ENCODE results near the gene ADTRP. TPM values are rescaled to one million over a fixed set of nuclear protein-coding genes. Genes with fewer than 3 reads are reported as not detected.

The ADTRP gene
- total and polyA plus RNA-seq, 2 of the 13 experiments (the other 11 are each of a cell fraction or from before 2014, with no cell fraction given), result not detected

- BruUV-seq (replicated peaks), result no TSS peak
Observed at GRCh38 chr6:11755725-11756124, 22.9 kb downstream of the ADTRP start.

More at GRCh38 chr6:11755725-11756124, 22.9 kb downstream of the ADTRP start:
- ChIA-PET CTCF (ENCODE audit: low intra/inter-chr PET ratio, low total read pairs) (no interaction called here), POLR2A (no interaction called here)
- no peak overlapping the region for H3K27ac ChIP-seq (ENCODE audit: extremely low read length, insufficient read depth, low read length)
- FAIRE-seq (no peak), DNase-seq (ENCODE audit: low spot score) (no peak), ATAC-seq (no peak)
- TF ChIP-seq SOX13 (IDR thresholded peaks at IDR 0.05), result no peak
- no peak for TF ChIP-seq SOX13 (CRISPR knock-in tag; conservative IDR thresholded peaks at IDR 0.05 in 1 of 2, IDR thresholded peaks at IDR 0.05 in 1 of 2)
- no peak for TF ChIP-seq HOXA7 (CRISPR knock-in tag; IDR thresholded peaks at IDR 0.05)
- TF ChIP-seq ELF4 (CRISPR knock-in tag; IDR thresholded peaks at IDR 0.05; ENCODE audit: borderline replicate concordance), result no peak
- TF ChIP-seq ZBTB33 (CRISPR knock-in tag; IDR thresholded peaks at IDR 0.05), result no peak
- no peak for TF ChIP-seq POGK (CRISPR knock-in tag; conservative IDR thresholded peaks at IDR 0.05)
- TF ChIP-seq ZBTB44 (CRISPR knock-in tag; IDR thresholded peaks at IDR 0.05), result no peak
- no peak for TF ChIP-seq SMYD3 (CRISPR knock-in tag; IDR thresholded peaks at IDR 0.05)
- no peak for TF ChIP-seq ZNF547 (CRISPR knock-in tag; IDR thresholded peaks at IDR 0.05)
- no peak for TF ChIP-seq MIER2 (CRISPR knock-in tag; IDR thresholded peaks at IDR 0.05)
- no peak for TF ChIP-seq SOX5 (CRISPR knock-in tag; IDR thresholded peaks at IDR 0.05; ENCODE audit: borderline replicate concordance)
- no peak for TF ChIP-seq KMT2A (CRISPR knock-in tag; IDR thresholded peaks at IDR 0.05)
- TF ChIP-seq NPAS2 (CRISPR knock-in tag; IDR thresholded peaks at IDR 0.05; ENCODE audit: borderline replicate concordance), result no peak
- no peak for TF ChIP-seq ARID5B (CRISPR knock-in tag; IDR thresholded peaks at IDR 0.05)
- intact Hi-C loops (cut with micrococcal nuclease; ENCODE audit: unreplicated experiment) (no loop called here), in situ Hi-C loops (cut with HindIII; ENCODE audit: extremely low pct_ligation_motif_present, low pct_unique_long_range_greater_than_20kb) (no loop called here)
- no peak overlapping the region for H2AFZ ChIP-seq (ENCODE audit: low read length)
- H3K9ac ChIP-seq (ENCODE audit: insufficient read depth, low read depth, low read length), result no peak overlapping the region
- H3K36me3 ChIP-seq (replicated peaks in 1 of 2; ENCODE audit: control insufficient read depth in 1 of 2, insufficient read depth in 2 of 2, low read length in 2 of 2), result no peaks in the 10 kb centered on the region
- H3K9me3 ChIP-seq (ENCODE audit: low read length), result no peaks in the 10 kb centered on the region
- no peaks in the 10 kb centered on the region for H3K79me2 ChIP-seq (ENCODE audit: insufficient read depth, low read length)
- H3K4me2 ChIP-seq (ENCODE audit: low read depth, low read length), result no peak overlapping the region
- 16% methylated on average over 1 of the region's 1 CpG for WGBS (ENCODE audit: low lambda C conversion rate)
- no peaks in the 10 kb centered on the region for H3K27me3 ChIP-seq (ENCODE audit: control insufficient read depth in 1 of 2, insufficient read depth in 2 of 2, low read length in 2 of 2)
- no peaks in the 10 kb centered on the region for H4K20me1 ChIP-seq (ENCODE audit: insufficient read depth, low read length)
- no peaks in the 10 kb centered on the region for H3K4me1 ChIP-seq (ENCODE audit: insufficient read depth, low read length)
- H3K4me3 ChIP-seq (replicated peaks in 1 of 3; ENCODE audit: insufficient read depth in 1 of 3, low read depth in 2 of 3, low read length in 3 of 3), result no peak overlapping the region

Measured in HepG2 (cell line).